Kidney (tissue), 14 donors: ENCODE measurements around the gene ITGA3. TPM values are rescaled to one million over a fixed set of nuclear protein-coding genes. Genes with fewer than 3 reads are reported as not detected.

Experiments used
- DNase-seq, 5 donors: peaks; one replicate each; pipeline ENCODE4 v3.0.0-alpha.2; 2013 to 2020
- FAIRE-seq: peaks from 2 replicates; lab custom pipeline; 2012; peaks lifted over from hg19 to GRCh38; lab: Jason Lieb, UNC
- H3K27ac ChIP-seq, 2 donors: one replicate each; pipeline ENCODE4 v1.7.0; 2013; ENCODE audit warnings: low read depth in 2 of 2, low read length in 2 of 2, inconsistent platforms in 1 of 2
- H3K27me3 ChIP-seq: one replicate; pipeline ENCODE4 v1.7.1; 2013; ENCODE audit warnings: low read length, inconsistent platforms; ENCODE audit not compliant: control insufficient read depth, insufficient read depth
- H3K36me3 ChIP-seq, 3 donors: one replicate each; pipeline versions ENCODE4 v1.7.0 to v1.7.1; 2013; ENCODE audit warnings: low read length in 3 of 3, control low read depth in 1 of 3, inconsistent platforms in 1 of 3; ENCODE audit not compliant: insufficient read depth in 3 of 3, control insufficient read depth in 2 of 3
- H3K4me1 ChIP-seq, 3 donors: one replicate each; pipeline versions ENCODE4 v1.7.0 to v1.7.1; 2013; ENCODE audit warnings: low read length in 3 of 3, inconsistent platforms in 1 of 3, low read depth in 1 of 3; ENCODE audit not compliant: control insufficient read depth in 2 of 3, insufficient read depth in 2 of 3
- H3K4me3 ChIP-seq, 3 donors: one replicate each; pipeline versions ENCODE4 v1.7.0 to v1.8.1; 2013; ENCODE audit warnings: low read length in 3 of 3, control low read depth in 1 of 3, inconsistent platforms in 1 of 3
- H3K9ac ChIP-seq, 3 donors: one replicate each; pipeline versions ENCODE4 v1.7.0 to v1.7.1; 2013; ENCODE audit warnings: low read length in 3 of 3, control low read depth in 1 of 3, inconsistent platforms in 1 of 3
- H3K9me3 ChIP-seq, 3 donors: one replicate each; pipeline versions ENCODE4 v1.7.0 to v1.7.1; 2013; ENCODE audit warnings: low read length in 3 of 3, control low read depth in 1 of 3, inconsistent platforms in 1 of 3; ENCODE audit not compliant: control insufficient read depth in 2 of 3, insufficient read depth in 1 of 3
- CTCF ChIP-seq: IDR thresholded peaks from 3 replicates; pipeline ENCODE4 v1.5.1; 2012; ENCODE audit warnings: mild to moderate bottlenecking, moderate library complexity, borderline replicate concordance; ENCODE audit not compliant: insufficient read depth; ENCODE audit errors: extremely low read depth
- intact Hi-C: fragments of 100-400 bp; cut with DNase I; formaldehyde crosslinking; loops from one replicate; pipeline ENCODE4 v1.11.1; 2022
- polyA plus RNA-seq: library from polyadenylated mRNA; stranded (reverse); fragments of 350-450 nt; fragmentation: Illumina TruSeq; extraction: RNeasy Lipid Tissue Mini Kit (QIAGEN cat#74804); gene quantifications from one replicate; pipeline ENCODE4 v1.2.3, GENCODE V29; 2014; ENCODE audit warnings: low read depth, low replicate concordance; ENCODE audit not compliant: insufficient read depth
- total RNA-seq: library from RNA; stranded (reverse); fragmentation: NEBNext Ultra II Directional; extraction: Animal tissue kit (Norgen Biotek cat#: 25700); gene quantifications from one replicate; pipeline ENCODE4 v1.2.1, GENCODE V29; 2021
- donor health status: control.
- donor health status: control.
- donor health status: control.
- donor health status: control.
- donor health status: control.
- donor health status: DM: yes; HTN: yes; CAD: no.
- donor health status: Normal renal cell carcinoma (clear cell type).

The ITGA3 gene
- total and polyA plus RNA-seq, 2 donors from 2014 or later = 117 to 367 TPM

GRCh38 chr17:50134206-50135110 is 78.5 kb downstream of the ITGA3 start:
- Histone ChIP-seq H3K36me3 (peaks cover 10 to 23% (median 20%) of the 10 kb centered on the region in 3 donors), H3K9ac (peak overlapping the region in 1 of 3 donors; percentile 3), H3K4me1 (peaks cover 0 to 27% (median 16%) of the 10 kb centered on the region in 3 donors), H3K27ac (peak overlapping the region in 1 of 2 donors; percentile 67), H3K9me3 (no peaks in the 10 kb centered on the region), H3K4me3 (no peak overlapping the region), H3K27me3 (no peaks in the 10 kb centered on the region)
- intact Hi-C loops = no loop called here
- TF ChIP-seq CTCF = no peak
- FAIRE-seq (no peak), DNase-seq (no peak)

GRCh38 chr17:50135316-50136095 is 79.6 kb downstream of the ITGA3 start:
- Histone ChIP-seq H3K9ac (peak overlapping the region in 1 of 3 donors; percentile 61), H3K4me1 (peaks cover 0 to 31% (median 22%) of the 10 kb centered on the region in 3 donors), H3K27ac (peak overlapping the region in 1 of 2 donors; percentile 74), H3K4me3 (peak overlapping the region in 2 of 3 donors; percentile 46 to 67), H3K9me3 (no peaks in the 10 kb centered on the region), H3K36me3 (peaks cover 10 to 31% (median 23%) of the 10 kb centered on the region in 3 donors), H3K27me3 (no peaks in the 10 kb centered on the region)
- no peak for DNase-seq
- FAIRE-seq = no peak
- TF ChIP-seq CTCF = no peak
- intact Hi-C loops = no loop called here

GRCh38 chr17:50136096-50136687 is 80.3 kb downstream of the ITGA3 start:
- DNase-seq = no peak
- intact Hi-C loops = no loop called here
- Histone ChIP-seq H3K9ac (peak overlapping the region in 1 of 3 donors; percentile 65), H3K4me3 (peak overlapping the region in 2 of 3 donors; percentile 0 to 67), H3K9me3 (no peaks in the 10 kb centered on the region), H3K27me3 (no peaks in the 10 kb centered on the region), H3K27ac (peak overlapping the region in 1 of 2 donors; percentile 74), H3K36me3 (peaks cover 10 to 38% (median 26%) of the 10 kb centered on the region in 3 donors), H3K4me1 (peaks cover 0 to 31% (median 28%) of the 10 kb centered on the region in 3 donors)
- FAIRE-seq = no peak
- TF ChIP-seq CTCF = no peak
